HuH-7 (cell line): ENCODE results near the gene RAB37.

Source experiments
- DNase-seq: peaks from one replicate; pipeline ENCODE4 v3.0.0; 2011; ENCODE audit warnings: low spot score

Gene RAB37

DNA sequence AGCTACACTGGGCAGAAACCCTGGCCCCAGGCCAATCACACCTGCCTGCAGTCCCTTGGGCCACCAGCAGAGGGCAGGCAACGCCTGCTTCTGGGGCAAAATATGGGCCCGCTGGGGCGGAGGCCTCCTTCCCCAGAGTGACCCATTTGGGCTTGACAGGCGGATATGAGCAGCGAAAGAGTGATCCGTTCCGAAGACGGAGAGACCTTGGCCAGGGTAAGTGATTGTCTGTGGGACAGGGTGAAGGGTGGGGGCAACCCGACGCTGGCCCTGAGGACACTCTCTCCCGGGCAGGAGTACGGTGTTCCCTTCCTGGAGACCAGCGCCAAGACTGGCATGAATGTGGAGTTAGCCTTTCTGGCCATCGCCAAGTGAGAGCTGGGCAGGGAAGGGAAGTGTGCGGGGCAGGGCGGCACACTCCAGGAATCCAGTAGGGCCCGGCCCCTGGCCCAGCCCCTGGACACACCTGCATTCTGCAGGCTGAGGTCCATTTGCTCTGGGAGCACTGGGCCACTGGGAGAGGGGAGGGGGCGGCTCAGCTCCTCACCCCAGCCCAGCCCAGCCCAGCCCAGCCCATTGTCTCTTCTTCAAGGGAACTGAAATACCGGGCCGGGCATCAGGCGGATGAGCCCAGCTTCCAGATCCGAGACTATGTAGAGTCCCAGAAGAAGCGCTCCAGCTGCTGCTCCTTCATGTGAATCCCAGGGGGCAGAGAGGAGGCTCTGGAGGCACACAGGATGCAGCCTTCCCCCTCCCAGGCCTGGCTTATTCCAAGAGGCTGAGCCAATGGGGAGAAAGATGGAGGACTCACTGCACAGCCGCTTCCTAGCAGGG, 7.9 kb downstream of the RAB37 start:
- peak; percentile 87 for DNase-seq

DNA sequence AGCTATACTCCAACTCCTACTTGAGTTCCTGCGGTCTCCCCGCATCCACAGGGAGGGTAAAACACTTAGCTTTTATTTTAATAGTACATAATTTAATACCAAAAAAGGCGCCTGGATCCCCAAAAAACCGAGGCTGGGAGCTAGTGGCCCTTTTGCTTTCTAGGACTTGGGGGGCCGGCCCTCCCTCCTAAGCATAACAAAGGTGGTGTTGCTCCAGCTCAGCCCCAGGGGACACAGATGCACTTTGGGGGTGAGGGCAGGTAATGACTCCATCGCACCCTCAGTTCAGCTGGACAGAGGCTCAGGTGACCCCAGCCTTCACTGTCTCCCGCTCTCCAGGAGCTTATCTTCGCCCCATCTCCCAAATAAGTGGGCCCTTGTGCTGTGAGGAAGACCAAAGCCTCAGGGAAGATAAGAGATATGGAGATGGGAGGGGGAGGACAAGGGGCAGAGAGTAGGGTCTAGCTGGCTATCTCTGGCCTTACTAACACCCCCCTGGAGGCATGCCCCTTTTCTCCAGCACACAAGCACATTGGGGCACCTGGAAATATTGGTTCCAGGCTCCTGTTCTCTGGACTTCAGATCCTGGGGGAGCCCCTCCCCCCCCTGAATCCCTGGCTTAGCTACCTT, 8.6 kb downstream of the RAB37 start:
- no peak for DNase-seq

DNA sequence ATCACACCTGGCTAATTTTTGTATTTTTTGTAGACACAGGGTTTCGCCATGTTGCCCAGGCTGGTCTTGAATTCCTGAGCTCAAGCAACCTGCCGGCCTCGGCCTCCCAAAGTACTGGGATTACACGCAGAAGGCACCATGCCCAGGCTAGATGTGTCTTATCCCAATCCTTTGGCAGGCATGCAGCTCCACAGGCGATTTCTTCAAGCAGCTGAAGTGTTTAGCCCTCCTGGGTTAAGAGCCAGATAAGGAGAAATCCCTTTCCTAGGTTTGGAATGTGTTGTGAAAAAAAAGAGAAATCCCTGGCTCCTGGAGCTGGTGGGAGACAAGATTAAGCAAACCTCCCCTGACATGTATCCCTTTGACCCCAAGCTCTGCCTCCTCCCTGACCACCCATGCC, 9.3 kb downstream of the RAB37 start:
- no peak for DNase-seq

DNA sequence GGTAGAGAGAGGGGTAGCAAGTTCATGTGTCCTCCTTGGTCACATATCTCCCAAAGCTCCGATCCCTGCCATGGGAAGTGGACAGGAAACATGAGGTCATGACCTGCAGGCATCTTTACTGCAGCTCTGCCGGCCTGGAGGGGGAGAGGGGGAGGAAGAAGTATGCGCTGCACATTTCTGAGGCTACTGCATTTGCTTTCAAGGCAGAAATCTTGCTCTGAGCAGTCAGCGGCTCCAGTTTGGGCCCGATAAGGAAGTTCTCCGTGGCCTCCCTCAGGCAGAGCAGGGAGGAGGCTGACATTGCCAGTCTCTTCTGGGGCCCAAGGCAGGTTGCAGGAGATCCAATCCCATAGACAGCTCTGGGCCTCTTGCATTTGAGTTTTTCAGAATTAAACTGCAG, 9.9 kb downstream of the RAB37 start:
- DNase-seq: no peak

DNA sequence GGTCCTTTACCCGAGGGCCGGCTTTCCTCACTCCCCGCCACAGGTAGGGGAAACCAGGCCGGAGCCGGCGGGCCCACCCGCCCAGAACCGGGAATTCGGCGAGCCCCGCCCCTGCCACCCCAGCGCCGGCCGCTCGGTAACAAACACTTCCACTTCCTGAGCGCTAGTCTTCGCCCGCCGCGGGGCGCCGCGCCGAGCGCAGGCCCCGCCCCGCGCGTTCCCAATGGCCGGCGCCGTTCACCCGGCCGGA, 11.1 kb downstream of the RAB37 start:
- DNase-seq: no peak

DNA sequence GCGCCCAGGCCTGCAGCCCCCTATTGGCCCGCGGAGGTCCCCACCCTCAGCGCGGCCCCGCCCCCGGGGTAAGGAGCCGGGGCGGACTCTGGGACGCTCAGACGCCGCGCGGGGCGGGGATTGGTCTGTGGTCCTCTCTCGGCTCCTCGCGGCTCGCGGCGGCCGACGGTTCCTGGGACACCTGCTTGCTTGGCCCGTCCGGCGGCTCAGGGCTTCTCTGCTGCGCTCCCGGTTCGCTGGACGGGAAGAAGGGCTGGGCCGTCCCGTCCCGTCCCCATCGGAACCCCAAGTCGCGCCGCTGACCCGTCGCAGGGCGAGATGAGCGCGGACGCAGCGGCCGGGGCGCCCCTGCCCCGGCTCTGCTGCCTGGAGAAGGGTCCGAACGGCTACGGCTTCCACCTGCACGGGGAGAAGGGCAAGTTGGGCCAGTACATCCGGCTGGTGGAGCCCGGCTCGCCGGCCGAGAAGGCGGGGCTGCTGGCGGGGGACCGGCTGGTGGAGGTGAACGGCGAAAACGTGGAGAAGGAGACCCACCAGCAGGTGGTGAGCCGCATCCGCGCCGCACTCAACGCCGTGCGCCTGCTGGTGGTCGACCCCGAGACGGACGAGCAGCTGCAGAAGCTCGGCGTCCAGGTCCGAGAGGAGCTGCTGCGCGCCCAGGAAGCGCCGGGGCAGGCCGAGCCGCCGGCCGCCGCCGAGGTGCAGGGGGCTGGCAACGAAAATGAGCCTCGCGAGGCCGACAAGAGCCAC, 11.6 kb downstream of the RAB37 start, which contains the start of gene NHERF1:
NHERF1 (plus strand) TSS at position 100 of the 750 bp plus-strand sequence; CDS start at position 319, 219 bp downstream.
- DNase-seq: peak; percentile 92

DNA sequence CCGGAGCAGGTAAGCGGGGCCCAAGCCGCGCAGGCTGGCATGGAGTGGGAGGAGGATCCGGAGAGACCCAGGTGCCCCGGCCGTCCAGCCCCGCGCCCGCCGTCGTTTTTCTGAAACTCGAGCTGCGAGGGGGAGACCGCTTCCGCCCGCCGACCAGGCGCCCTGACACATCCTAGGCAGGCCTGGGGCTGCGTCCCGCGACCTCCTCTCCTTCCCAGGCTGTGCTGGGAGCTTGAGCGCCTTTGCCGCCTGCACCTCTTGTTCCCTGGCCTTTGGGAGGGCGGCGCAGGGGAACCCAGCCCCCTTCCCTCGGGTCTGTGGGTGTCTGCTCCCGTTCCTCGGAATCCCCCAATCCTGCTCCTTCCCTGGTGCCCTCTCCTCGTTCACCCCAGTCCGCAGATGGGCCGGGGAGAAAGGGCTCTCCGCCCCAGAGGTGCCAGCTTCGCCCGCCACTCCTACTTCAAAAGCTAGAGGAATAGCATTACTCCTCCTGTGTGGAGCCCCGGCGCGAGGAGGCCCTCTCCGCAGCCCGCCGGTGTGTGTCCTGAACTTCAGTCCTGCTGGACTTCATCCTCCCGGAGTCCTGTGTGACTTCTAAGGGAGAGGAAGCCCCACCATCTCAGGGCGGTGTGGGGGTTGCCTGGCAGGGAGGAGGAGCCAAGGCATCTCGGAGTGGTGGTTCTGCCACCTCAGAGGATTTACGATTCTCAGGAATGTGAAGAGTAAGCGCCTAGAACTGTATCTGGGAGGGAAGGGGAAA, 12.4 kb downstream of the RAB37 start:
- no peak for DNase-seq

DNA sequence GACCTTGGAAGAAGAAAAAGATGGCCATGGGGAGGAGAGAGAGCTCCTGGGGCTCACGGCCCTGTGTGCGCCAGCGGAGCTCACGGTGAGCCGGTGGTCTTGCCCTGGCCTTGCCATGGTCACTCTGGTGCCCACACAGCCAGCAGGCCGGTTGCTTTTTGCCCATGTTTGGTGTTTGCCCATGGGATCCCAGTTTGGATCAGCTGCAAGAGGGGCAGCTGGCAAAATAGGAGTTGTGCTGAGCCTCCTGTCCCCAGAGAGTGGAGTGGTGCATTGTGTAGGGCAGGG, 12.9 kb downstream of the RAB37 start:
- DNase-seq: no peak

DNA sequence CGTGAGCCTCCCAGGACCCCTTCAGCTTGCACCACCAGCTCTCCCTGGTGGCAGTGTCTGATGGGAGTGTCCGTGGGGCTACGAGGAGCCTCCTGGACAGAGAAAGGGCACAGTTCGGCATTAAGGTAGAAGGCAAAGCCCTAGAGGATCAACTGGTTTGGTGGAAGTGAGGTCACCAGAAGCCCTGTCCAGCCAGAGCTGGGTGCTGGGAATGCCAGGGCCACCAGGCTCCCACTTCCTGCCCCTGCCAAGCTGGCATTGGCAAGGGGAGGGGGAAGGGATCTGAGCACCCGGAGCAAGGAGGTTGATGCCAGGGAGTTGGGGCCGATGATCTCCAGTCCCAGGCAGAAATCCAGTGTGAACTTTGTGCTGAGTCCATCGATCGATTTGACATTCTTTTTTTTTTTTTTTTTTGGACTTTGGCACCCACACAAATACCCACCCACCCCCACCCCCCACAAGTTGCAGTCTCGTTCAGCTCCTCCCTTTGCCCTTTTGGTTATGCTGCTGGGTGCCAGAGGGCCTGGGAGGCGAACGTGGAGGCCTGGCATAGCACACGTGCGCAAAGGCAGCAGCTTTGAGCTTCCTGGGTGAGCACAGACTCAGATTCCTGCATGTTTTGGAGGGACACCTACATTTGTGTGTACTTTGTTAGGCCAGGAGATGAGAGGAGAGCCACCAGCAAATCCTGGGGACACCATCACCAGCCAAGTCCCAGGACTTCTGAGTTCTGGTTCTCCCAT, 13.4 kb downstream of the RAB37 start:
- DNase-seq: peak; percentile 83

DNA sequence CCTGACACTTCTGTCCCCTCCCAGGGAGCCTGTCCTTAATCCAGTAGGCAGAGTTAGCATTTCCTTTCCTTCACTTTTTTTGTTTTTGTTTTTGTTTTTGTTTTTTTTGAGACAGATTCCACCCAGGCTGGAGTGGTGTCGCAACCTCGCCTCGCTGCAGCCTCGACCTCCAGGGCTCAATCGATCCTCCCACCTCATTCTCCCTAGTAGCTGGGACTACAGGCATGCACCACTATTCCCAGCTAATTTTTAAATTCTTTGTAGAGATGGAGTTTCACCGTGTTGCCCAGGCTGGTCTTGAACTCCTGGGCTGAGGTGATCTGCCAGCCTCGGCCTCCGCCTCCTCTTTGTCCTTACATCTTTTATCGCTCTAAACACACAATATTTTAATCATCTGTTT, 15.4 kb downstream of the RAB37 start:
- no peak for DNase-seq

DNA sequence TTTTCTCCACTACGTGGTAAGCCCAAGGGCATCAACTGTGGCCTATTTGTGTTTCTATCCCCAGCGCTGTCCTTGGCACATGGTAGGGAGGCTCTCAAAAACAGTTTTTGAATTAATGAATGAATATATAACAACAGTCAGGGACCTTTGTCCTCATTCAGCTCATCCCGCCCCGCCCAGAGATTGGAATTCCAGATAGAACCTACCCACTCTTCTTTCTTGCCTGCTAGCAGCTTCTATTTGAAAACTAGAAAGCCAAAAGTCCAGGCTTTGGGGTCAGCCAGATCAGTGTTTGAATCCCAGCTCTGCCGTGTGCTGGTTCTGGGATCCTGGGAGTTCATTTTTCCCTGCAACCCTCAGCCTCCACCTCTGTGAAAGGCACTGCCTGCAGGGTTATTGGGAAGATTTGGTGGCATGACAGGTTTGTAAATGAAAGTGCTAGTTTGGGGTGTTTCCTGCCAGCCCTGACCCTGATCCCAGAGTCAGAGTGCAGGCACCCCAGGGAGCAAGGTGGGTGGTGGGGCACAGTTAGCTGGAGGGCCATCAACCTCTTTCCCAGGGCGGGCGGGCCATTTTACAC, 15.9 kb downstream of the RAB37 start:
- no peak for DNase-seq

DNA sequence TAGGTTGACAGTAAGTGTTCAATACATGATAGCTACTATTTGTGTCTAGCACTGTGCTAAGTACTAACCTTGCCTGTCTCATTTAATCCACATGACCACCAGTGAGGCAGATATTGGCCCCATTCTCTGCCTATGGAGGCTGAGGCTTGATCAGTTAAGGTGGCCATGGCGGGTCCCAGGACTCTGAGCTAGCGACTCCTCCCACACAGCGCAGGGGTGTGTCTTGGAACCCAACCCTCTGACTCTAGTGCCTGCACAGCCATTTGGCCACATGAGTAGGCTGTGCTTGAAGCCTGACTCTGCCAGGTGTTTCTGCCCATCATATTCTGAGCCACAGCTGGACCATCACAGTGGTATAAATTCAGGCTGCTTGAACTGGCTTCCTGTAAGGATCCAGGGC, 17.8 kb downstream of the RAB37 start:
- no peak for DNase-seq

DNA sequence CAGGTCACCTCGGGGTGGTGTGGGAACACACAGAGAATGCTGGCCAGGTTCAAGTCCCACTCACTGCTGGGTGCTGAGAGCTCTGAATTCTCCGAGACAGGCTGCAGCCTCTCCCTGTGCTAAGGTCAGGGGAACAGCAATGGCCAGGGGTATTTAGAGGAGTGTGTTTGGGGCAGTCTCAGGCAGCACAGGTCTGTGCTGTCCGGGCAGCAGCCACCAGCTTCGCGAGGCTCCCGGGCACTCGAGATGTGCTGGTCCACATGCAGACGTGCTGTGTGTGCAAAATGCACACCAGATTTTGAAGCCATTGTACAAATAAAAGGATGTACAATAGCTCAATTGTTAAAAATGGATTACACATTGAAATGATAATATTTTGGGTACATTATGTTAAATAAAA, 18.5 kb downstream of the RAB37 start:
- no peak for DNase-seq

DNA sequence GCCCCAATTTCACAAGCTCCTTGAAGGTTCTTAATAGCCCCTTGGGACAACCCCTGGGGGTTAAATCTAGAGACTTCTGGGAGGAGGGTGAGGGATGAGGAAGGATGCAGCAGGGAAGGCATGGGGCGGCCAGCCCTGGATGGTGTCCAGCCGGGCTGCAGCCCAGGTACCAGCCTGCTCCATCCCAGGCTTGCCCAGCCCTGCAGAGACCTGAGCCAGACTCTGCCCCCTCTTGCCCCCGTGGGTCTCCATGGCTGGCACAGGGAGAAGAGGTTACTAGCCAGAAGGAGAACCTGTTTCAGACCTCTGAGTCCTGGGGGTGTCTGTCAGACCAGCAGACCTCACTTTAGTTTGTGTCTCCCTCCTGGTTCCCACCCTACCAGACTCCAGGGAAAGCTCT, 19.8 kb downstream of the RAB37 start:
- DNase-seq: no peak

DNA sequence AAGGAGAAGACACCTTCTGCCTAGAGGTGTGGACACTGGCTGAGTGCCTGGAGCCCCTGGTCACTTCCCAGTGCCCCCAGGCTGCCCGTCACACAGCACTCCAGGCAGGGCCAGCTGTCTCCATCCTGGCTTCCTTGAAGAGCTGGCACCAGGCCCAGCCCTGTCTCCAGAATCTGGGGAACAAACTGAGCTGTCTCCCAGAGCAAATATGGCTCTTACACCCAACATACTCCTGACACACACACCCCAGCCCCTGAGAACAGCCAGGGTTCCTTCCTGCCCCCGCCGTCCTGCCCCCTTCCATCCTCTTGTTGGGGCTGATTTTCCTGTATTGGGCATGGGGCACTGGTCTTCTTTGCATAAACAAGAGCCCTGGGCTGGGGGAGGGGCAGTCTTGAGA, 20.4 kb downstream of the RAB37 start:
- DNase-seq: no peak

DNA sequence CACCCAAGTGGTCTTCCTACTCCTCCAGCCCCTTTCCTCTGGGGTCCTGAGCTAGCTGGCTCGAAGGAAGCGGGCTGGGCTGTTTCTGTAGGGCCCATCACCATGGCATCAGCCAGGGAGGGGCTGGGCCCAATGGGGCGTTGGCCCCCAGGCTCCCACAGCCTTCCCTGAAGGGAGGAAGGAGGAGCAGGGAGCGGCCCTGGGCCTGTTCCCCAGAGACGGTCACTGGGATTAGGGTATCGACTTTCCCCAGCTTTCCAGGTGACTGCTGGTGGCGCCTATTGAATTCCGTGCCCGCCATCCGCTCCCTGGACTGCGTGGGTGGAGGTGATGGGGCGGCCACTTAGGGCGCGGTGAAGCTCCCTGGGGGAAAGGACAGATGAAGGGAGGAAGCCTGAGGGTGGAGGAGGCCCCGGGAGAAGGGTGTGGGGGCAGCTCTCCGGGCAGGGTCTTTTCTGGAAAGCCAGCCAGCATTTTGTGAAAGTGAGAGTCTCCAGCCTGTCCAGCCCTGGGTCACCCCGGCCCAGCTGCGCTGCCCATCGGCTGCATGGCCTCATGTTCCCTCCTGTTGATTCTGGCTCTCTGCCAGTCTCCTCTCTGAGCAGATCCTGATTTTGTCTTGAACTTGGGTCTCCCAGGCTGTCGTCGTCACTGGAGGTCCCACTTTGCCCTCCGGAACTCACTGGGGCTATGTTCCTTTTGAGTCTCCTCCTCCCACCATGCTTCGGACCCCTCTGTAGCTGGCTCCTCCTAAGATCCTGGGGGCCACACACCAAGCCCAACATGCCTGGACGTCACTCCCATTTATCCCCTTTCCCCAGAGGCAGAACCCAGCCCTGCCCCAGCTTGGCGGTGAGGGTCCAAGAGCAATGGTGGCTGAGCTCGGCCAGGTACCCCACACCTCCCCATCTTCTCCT, 21.1 kb downstream of the RAB37 start:
- no peak for DNase-seq

DNA sequence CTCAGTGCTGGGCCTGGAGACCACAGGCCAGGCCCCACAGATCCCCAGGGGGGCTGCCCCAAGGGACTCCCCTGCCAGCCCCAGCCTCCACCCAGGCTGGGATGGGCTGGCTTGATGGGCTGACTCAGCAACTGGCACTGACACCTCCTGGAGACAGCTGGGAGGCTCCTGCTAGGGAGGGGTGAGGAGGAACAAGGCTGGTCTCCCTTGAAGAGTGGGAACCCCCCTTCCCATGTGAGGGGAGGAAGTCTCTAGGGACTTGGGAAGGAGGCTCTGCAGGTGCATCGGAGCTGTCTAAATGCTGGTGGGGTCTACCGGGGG, 21.8 kb downstream of the RAB37 start:
- DNase-seq: no peak

DNA sequence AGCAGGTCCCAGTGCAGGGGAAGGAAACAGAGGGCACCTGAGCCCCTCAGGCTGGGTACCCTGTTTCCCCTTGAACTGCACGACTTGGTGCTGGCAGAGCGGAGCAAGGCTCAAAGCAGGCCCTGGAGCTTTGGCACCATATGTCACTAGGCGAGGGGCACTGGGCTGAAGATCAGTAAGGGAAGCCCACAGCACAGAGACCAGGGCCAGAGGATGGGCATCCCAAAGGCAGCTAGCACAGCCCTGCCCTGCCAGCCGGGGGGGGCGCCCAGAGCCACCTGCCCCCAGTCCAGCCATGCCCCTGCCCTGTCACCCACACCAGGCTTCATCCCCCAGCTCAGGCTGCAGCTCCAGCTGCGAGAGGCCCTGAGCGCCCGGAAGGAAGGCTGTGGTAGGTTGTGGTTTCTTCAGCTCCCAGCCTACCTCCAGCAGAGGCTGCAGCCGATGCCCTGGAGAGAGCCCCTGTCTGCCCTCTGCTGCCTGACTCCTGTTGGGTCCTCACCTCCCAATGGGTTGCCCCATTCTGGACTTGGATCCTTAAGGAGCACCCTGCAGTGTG, 22.3 kb downstream of the RAB37 start:
- DNase-seq: no peak

DNA sequence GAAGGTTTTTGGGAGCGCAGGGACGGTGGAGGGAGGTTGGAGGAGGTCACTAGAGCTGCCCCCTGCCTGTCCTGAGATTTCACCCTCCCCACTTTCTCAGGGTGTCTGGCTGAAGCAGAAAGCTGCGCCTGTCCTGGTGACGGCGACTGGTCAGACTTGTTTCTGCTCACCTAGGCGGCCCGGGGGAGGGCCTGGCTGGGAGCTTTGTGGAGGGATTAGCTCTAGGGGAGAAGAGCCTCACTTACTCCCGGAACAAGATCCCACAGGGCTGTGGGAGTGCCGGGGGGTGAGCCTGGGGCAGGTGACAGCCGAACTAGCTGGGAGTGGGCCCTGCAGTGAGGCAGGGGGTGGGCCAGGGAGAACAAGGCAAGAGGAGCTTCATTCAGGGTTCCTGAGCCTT, 22.9 kb downstream of the RAB37 start:
- no peak for DNase-seq

DNA sequence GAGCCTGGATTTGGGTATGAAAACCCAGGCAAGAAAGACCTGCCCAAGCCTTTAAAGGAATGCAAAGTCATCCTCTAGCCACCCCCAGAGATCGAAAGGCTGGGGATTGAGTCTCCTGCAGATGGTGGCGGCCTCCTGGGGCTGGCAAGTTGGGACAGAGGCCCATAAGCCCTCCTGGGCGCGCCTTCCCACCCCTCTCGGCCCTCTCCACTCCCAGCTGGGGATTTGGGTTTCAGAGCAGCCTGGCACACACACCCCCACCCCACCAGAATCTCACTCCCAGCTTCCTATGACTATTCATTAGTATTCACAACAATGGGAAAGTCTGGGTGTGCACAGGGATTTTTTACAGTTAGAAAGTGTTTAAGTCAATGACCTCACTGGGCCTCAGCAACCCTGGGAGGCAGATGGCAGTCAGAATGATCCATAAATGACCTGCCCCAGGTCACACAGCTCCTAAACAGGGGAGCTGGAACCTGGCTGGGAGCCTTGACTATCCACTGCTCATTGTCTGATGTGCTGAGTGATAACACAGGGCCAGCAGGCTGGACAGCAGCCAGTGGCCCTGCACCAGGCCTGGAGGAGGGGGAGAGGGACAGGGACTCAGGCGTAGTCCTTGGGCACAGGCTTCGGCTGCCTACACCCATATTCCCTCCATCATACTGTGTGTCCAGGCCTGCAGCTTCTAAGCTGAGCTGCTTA, 23.5 kb downstream of the RAB37 start:
- no peak for DNase-seq
